OCI-LY7 (cell line): ENCODE measurements around the gene RAB31.

Source experiments
- CTCF ChIP-seq: fragments of 200-600 bp; sonication (generic); conservative IDR thresholded peaks from 2 replicates; pipeline ENCODE4 v1.5.1; 2014; ENCODE audit warnings: mild to moderate bottlenecking, antibody characterized with exemption, low read length, moderate library complexity, mixed read lengths
- EZH2phosphoT487 ChIP-seq: fragments of 200-600 bp; sonication (generic); IDR thresholded peaks from 2 replicates; pipeline ENCODE4 v1.6.1; 2018; ENCODE audit warnings: low read depth, borderline replicate concordance, mild to moderate bottlenecking, mixed run types, antibody characterized with exemption, low read length, moderate library complexity, mixed read lengths

GRCh38 chr18:9679125-9679524 is 29.0 kb upstream of the RAB31 start:
- TF ChIP-seq CTCF = no peak
- TF ChIP-seq EZH2phosphoT487 = no peak
